Right lobe of liver (tissue), 4 donors: ENCODE results near the gene VKORC1.

ENCODE experiments used
- POLR2A ChIP-seq: fragments of 450-650 bp; IDR thresholded peaks from one replicate; pipeline ENCODE4 v1.6.1; 2017; ENCODE audit warnings: antibody characterized with exemption, mild to moderate bottlenecking
- TF ChIP-seq, protein P1 (sequence below), 4 donors: fragments of 200-600 bp in 3 of 4; fragments of 450-650 bp in 1 of 4; IDR thresholded peaks; one replicate each; pipeline versions ENCODE4 v1.5.1 to v1.8.0; 2016 to 2022; ENCODE audit warnings: antibody characterized with exemption in 4 of 4, mild to moderate bottlenecking in 2 of 4
- donor health status: DM: no; HTN: no; CAD: no.
- donor health status: DM: no; HTN: no; CAD: no.
- donor health status: DM: no; HTN: yes; CAD: no.

DNA sequence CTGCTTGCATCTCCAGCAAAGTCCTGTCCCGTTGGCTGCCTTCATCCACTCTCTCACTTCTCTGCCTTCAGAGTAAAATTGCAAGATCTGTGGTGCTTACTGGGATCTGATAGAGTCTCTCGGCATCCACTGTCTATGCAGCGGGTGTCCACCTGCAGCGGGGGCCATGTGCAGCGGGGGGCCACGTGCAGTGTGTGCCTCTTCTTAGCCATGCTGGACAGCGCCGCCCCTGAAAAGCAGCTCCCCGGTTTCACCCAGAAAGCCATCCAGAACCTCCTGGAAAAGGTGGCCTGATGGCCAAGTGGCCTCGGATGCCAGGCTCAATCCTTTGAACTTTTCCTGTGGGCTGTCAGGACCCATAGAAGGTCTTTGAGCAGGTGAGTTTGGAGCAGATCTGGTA, 51.7 kb downstream of the VKORC1 start:
- TF ChIP-seq, protein P1, sequence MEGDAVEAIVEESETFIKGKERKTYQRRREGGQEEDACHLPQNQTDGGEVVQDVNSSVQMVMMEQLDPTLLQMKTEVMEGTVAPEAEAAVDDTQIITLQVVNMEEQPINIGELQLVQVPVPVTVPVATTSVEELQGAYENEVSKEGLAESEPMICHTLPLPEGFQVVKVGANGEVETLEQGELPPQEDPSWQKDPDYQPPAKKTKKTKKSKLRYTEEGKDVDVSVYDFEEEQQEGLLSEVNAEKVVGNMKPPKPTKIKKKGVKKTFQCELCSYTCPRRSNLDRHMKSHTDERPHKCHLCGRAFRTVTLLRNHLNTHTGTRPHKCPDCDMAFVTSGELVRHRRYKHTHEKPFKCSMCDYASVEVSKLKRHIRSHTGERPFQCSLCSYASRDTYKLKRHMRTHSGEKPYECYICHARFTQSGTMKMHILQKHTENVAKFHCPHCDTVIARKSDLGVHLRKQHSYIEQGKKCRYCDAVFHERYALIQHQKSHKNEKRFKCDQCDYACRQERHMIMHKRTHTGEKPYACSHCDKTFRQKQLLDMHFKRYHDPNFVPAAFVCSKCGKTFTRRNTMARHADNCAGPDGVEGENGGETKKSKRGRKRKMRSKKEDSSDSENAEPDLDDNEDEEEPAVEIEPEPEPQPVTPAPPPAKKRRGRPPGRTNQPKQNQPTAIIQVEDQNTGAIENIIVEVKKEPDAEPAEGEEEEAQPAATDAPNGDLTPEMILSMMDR (IDR thresholded peaks at IDR 0.05): no peak
- no peak for TF ChIP-seq POLR2A
